Measurements from ENCODE around the gene IL33.

IL33 gene

DNA sequence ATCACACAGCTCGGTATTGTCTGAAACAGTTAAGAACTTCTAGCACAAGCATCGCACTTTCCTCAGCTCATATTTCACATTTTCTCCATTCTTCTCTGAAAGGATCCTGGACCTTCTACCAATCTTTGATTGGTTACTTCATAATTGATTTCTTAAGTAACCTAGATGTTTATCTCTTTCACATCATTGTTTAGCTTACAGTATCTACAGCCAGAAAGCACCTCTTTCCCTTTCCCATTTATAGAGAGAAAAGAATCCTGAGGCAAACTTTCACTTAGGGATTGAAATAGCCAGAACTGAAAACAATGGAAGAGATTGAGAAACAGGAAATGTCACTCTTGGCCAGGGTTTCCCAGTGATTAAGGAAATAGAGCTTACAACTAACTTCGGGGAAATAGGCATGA lies 2.5 kb downstream of the IL33 start:
- no peak for FAIRE-seq

DNA sequence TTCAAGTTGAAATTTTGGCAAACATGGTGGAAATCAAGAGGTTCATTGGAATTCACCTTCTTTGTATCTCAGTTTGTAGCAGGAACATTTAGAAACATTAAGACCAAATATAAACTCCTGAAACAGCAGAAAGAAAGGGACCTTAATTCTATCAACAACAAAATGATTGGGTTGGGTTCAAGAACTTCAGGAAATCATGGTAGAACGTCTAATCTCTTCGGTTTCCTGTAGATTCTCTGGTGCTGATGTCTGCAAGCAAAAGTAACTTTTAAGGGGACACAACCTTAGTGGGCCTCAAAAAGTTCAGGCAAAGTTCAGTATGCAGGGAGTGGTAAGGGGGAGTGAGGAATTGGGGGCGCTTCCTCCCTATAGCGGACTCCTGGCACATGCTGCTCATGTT lies 3.4 kb downstream of the IL33 start:
- FAIRE-seq, result no peak

- no peak for FAIRE-seq
Observed at GRCh38 chr9:6219981-6220380, 4.4 kb downstream of the IL33 start.

- no peak for FAIRE-seq
Observed at GRCh38 chr9:6224393-6225154, 9.0 kb downstream of the IL33 start.

GRCh38 chr9:6226696-6227095 lies 11.1 kb downstream of the IL33 start:
- no peak for FAIRE-seq

DNA sequence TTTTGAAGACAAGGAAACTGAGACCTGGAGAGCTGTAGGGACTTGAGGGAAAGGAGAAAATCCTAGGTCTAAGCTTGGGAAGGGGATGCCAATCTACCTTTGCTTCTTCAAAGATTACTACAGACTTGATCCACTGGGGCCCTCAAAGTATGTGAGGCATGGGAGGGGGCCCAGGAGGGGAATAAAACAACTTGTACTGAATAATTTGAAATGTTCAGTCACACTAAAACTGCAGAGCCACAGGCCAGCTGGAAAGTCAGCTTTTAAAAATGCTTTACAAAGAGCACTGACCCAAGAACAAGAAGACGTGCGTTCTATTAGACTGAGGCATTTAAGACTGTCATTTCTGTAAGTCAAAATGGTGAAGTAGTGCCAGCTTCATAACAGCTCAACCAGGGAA lies 13.6 kb downstream of the IL33 start:
- no peak for FAIRE-seq

DNA sequence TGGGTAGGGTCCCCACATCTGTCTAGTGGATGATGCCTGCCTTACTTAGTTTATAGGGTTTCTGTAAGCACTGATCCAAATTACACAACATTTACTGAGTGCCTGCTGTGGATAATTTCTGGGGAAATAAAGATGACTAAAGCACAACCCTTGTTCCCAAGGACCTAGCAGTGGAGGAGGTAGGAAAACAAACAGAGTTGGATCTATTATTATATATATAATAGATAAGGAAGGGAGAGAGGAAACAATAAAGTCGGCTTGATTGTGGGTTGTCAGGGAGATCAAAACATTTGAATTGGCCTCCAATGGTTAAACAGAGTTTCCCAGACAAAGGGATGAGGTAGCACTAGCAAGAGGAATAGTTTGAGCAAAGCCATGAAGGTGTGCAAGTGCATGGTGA lies 14.0 kb downstream of the IL33 start:
- FAIRE-seq, result no peak

DNA sequence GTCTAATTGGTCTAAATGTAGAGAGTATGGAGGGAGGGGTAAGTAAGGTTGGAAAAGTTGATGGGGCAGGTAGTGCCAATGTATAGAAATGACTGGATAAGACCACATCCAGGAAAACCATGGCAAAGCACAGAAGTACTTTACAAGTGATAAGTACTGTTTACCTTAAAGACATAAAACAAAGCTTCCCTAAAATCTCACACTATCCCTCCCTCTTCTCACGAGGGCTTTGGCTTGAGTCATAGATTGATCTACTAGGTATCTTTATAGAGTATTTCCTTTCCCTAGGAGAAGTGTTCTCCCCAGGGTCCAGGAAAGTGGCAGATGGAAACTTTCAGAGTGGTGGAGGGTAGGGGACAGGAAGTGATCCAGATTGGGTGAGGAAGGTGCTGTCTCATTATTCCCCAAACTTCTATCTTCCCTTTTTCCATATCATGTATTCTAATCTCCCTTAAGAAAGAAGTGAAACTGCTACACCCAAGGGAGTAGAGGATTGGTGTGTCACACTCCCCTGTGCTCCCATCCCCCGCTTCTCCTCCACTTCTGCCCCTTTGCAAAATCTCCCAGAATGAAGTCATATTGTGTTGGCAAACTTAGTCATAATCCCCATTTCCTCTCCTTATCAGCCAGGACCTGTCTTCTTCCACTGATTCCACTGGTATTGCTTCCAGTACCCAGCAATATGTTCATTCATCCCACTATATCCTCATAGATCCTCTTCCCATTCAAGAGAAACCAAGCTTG lies 14.6 kb downstream of the IL33 start:
- FAIRE-seq, result no peak

DNA sequence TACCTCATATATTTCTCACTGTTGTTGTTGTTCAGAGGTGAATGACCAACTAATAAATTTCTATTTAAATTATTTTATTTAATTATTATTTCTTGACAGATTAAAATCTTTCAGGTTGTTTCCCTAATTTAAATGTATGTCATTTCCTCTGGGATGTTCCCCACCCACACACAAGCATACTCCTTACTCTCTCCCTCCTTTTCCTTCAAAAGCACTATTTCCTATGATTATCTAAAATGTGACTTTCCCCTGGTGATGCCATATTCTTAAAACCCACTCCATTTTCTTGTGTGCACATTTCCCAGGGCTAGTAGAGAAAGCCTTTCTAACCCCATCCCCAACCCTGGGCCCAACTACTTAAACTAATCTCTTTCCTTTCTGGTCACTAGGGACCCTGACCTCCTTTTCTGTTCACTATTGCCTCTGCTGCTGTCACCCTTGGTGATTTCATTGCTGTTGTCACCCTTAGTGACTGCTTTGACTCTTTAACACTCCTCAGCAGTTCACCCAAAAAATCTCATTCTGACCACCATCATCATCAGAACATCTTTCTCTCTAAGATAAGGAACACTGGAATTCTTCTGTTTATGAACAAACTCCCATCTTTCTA lies 16.8 kb downstream of the IL33 start:
- no peak for FAIRE-seq

- FAIRE-seq, result no peak
Observed at GRCh38 chr9:6234014-6234413, 18.4 kb downstream of the IL33 start.

GRCh38 chr9:6237267-6237666 lies 21.7 kb downstream of the IL33 start:
- FAIRE-seq, result no peak

DNA sequence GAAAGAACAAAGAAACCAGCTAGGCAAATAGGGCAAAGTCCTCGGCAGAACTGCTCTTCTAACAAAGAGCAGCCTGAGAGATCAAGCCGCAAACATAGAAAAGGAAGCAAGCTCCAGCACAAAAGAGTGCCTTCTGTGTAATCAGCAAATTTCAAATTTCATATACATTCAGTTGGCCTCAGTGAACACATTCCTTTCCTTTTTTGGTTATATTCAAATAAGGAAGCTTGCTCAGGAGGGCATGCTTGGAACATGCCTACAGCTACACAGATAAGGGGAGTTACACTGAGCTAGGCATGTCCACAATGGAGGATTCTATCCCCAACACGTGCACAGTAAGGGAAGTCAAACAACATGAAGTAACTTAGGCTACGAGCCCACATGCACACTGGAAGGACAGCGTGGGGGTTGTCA lies 23.4 kb downstream of the IL33 start:
- no peak for FAIRE-seq

DNA sequence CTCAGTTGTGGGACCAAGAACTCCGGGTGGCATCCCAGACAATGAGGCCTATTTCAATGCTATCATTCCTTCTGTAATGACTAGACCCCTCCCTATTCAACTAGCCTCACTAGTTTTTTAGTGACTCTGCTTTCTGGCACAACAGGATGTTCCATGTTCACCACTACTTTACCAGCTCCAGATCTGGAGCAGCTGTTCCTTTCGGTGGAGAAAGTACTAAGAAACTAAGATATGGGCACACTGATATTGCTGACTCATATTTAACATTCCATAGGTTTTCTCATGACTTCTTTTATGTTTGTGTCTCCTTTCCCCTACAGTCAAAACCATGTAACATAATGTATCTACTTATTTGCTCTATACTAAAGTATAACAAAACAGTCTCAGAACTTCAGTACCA lies 24.1 kb downstream of the IL33 start:
- FAIRE-seq, result no peak

- FAIRE-seq, result no peak
Observed at GRCh38 chr9:6243746-6244145, 28.1 kb downstream of the IL33 start.

DNA sequence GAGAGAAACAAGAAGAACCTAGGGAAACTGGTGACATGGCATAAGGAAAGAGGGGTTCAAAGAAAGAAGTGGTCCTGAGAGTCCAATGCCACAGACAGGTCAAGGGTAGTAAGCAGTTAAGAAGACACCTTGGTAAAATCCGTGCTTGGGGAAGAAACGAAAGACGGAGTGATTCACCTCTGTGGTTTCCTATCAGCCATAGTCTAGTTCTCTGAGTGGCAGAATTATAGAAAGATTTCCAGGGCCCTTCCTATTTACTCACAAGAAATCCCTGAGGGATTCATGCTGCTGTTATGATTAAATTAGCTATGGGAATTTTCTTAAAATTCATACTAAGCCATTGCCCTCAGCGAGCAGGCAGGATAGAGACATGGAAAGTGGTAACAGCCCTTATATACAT lies 31.7 kb downstream of the IL33 start:
- no peak for FAIRE-seq

- no peak for FAIRE-seq
Observed at GRCh38 chr9:6268826-6269397, 53.3 kb downstream of the IL33 start.

DNA sequence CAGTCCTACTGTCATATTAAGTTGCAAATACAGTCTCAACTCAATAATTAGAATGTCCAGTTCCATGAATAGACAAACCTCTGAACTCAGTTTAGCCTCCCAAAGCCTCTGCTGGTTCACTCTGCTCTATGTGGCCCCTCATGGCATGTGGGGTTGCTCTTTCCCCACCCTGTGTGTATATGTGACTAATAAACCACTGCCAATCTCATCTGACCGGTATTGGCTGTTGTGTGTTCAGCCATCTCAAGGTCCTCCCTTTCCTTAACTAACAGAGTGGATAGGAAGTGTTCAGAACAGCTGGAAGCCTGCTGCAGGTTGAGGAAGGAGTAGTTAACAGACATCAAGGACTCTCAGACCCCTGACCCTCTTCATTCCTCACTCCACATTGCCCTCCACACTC lies 55.3 kb downstream of the IL33 start:
- no peak for FAIRE-seq

- no peak for FAIRE-seq
Observed at GRCh38 chr9:6271508-6272228, 56.1 kb downstream of the IL33 start.

- no peak for FAIRE-seq
Observed at GRCh38 chr9:6272229-6272598, 56.6 kb downstream of the IL33 start.

- no peak for FAIRE-seq
Observed at GRCh38 chr9:6277417-6277816, 61.8 kb downstream of the IL33 start.

DNA sequence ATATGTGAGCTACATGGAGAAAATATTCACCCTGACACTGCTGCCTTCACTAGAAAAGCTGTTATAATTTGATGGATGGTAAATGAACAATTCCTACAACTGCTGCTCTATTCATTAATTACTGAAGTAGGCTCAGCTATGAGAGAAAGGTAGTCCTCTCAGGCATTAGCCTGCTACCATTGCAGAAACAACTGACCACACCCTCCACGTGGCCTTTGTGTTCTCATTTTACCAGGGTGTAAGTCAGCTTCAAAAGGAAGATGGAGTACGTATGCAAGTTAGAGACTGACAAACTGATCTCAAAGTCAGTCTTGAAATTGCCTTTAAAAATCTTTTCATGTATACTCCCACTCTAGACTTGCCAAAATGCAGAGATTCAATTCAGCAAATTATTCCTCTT lies 86.3 kb downstream of the IL33 start:
- FAIRE-seq, result no peak

- FAIRE-seq, result no peak
Observed at GRCh38 chr9:6302417-6302816, 86.8 kb downstream of the IL33 start.

DNA sequence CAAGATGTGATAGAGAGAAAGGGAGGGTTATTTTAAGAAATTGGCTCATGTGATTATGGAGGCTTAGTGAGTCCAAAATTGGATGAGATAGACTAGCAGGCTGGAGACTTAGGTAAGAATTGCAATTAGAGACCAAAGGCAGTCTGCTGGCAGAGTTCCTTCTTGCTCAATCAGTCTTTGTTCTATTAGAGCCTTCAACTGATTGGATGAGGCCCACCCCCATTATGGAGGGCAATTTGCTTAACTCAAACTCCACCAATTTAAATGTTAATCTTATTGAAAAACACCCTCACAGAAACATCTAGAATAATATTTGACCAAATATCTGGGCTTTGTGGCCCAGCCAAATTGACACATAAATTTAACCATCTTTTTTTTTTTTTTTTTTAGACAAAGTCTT lies 88.6 kb downstream of the IL33 start:
- no peak for FAIRE-seq

All from A204.1 (cell line).